Panc1 (cell line): Measurements from ENCODE around the gene CNGA2.

Experiments used
- CTCF ChIP-seq: fragments of 450-650 bp; IDR thresholded peaks from 2 replicates; pipeline ENCODE4 v1.5.1; 2017; ENCODE audit warnings: mild to moderate bottlenecking
- REST ChIP-seq, 2 experiments: IDR thresholded peaks; 2 replicates each; pipeline ENCODE4 v1.6.1; 2011 to 2012; ENCODE audit warnings: low read depth in 2 of 2, control low read depth in 1 of 2, low read length in 1 of 2, mild to moderate bottlenecking in 1 of 2, moderate library complexity in 1 of 2; ENCODE audit not compliant: insufficient read depth in 1 of 2

- TF ChIP-seq CTCF, result no peak
- no peak for TF ChIP-seq REST (IDR thresholded peaks at IDR 0.05; ENCODE audit: insufficient read depth in 1 of 2, low read depth in 2 of 2, low read length in 1 of 2)
These were observed 23.4 kb upstream of the CNGA2 start for GRCh38 chrX:151711154-151711553.
